ENCODE data around the gene APP.

GRCh38 chr21:25862112-25862511 lies 308.5 kb downstream of the APP start:
- TF ChIP-seq CTCF (IDR thresholded peaks at IDR 0.05; ENCODE audit: insufficient read depth, low read length, poor library complexity, severe bottlenecking) = no peak
- no peak for TF ChIP-seq EZH2phosphoT487 (conservative IDR thresholded peaks at IDR 0.05; ENCODE audit: low read length)
